Measurements from ENCODE around the gene TRIM16. TPM values are rescaled to one million over a fixed set of nuclear protein-coding genes. Genes with fewer than 3 reads are reported as not detected.
"Not testable (repeated sequence)": the region's sequence is repeated elsewhere in the genome, so short reads cannot be mapped to it uniquely, and the experiment has no call there.

The TRIM16 gene
- 46.4 and 53.6 TPM in 2 replicates for total RNA-seq (ENCODE audit: low replicate concordance)
- long read RNA-seq, partial matches to known transcripts, result 230 of 263 reads
- long read RNA-seq, other reads (novel, unspliced or antisense), result 29 of 263 reads

- Mint-ChIP-seq H3K4me1 (ENCODE audit: unreplicated experiment) (peaks cover 15% of the 10 kb centered on the region), H3K4me3 (peak within 1 kb of the TSS; percentile 98), H3K27ac (peak within 1 kb of the TSS; percentile 91), H3K36me3 (peaks cover 15% of the 10 kb centered on the region)
- not testable (repeated sequence) for H3K27me3 Mint-ChIP-seq, H3K9me3 Mint-ChIP-seq
- peak; percentile 79 for DNase-seq (ENCODE audit: extremely low spot score, unreplicated experiment)
- peak; percentile 68 for TF ChIP-seq CTCF (conservative IDR thresholded peaks at IDR 0.05)
These were observed at the start of gene TRIM16 for GRCh38 chr17:15683824-15684478. TRIM16 (minus strand) TSS chr17:15684311; CDS start chr17:15651609, 32,702 bp downstream.

- not testable (repeated sequence) for DNase-seq (ENCODE audit: extremely low spot score, unreplicated experiment); H3K27ac Mint-ChIP-seq; H3K4me3 Mint-ChIP-seq; H3K27me3 Mint-ChIP-seq; H3K36me3 Mint-ChIP-seq; H3K9me3 Mint-ChIP-seq; H3K4me1 Mint-ChIP-seq (ENCODE audit: unreplicated experiment)
These were observed 49.2 kb upstream of the TRIM16 start for GRCh38 chr17:15733174-15733789.

GRCh38 chr17:15731900-15732299 lies 47.8 kb upstream of the TRIM16 start, which contains the start of gene TBC1D26:
TBC1D26 (plus strand) TSS chr17:15732283; CDS start chr17:15735349, 3,066 bp downstream.
- DNase-seq (ENCODE audit: extremely low spot score, unreplicated experiment); H3K4me1 Mint-ChIP-seq (ENCODE audit: unreplicated experiment); H3K4me3 Mint-ChIP-seq; H3K36me3 Mint-ChIP-seq; H3K9me3 Mint-ChIP-seq; H3K27ac Mint-ChIP-seq; H3K27me3 Mint-ChIP-seq: not testable (repeated sequence)

GRCh38 chr17:15730535-15730934 lies 46.4 kb upstream of the TRIM16 start:
- not testable (repeated sequence) for DNase-seq (ENCODE audit: extremely low spot score, unreplicated experiment); H3K4me3 Mint-ChIP-seq; H3K9me3 Mint-ChIP-seq; H3K36me3 Mint-ChIP-seq; H3K27me3 Mint-ChIP-seq; H3K27ac Mint-ChIP-seq; H3K4me1 Mint-ChIP-seq (ENCODE audit: unreplicated experiment)

- H3K4me3 Mint-ChIP-seq; DNase-seq (ENCODE audit: extremely low spot score, unreplicated experiment); H3K27ac Mint-ChIP-seq; H3K9me3 Mint-ChIP-seq; H3K4me1 Mint-ChIP-seq (ENCODE audit: unreplicated experiment); H3K27me3 Mint-ChIP-seq: not testable (repeated sequence)
- H3K36me3 Mint-ChIP-seq, result peaks cover 34% of the 10 kb centered on the region
These were observed 32.8 kb upstream of the TRIM16 start for GRCh38 chr17:15716601-15717563.

GRCh38 chr17:15708879-15709278 lies 24.8 kb upstream of the TRIM16 start:
- H3K9me3 Mint-ChIP-seq, result peaks cover 10% of the 10 kb centered on the region
- not testable (repeated sequence) for H3K4me3 Mint-ChIP-seq

GRCh38 chr17:15704813-15705212 lies 20.7 kb upstream of the TRIM16 start:
- DNase-seq (ENCODE audit: extremely low spot score, unreplicated experiment); H3K4me1 Mint-ChIP-seq (ENCODE audit: unreplicated experiment); H3K27me3 Mint-ChIP-seq; H3K27ac Mint-ChIP-seq; H3K4me3 Mint-ChIP-seq: not testable (repeated sequence)
- peaks cover 53% of the 10 kb centered on the region for H3K36me3 Mint-ChIP-seq
- peaks cover 14% of the 10 kb centered on the region for H3K9me3 Mint-ChIP-seq

More at GRCh38 chr17:15708879-15709278, 24.8 kb upstream of the TRIM16 start:
- H3K4me1 Mint-ChIP-seq (ENCODE audit: unreplicated experiment); H3K27ac Mint-ChIP-seq; H3K27me3 Mint-ChIP-seq; DNase-seq (ENCODE audit: extremely low spot score, unreplicated experiment): not testable (repeated sequence)
- peaks cover 55% of the 10 kb centered on the region for H3K36me3 Mint-ChIP-seq

- Mint-ChIP-seq H3K9me3 (peaks cover 10% of the 10 kb centered on the region), H3K36me3 (peaks cover 47% of the 10 kb centered on the region)
- not testable (repeated sequence) for H3K27ac Mint-ChIP-seq; H3K27me3 Mint-ChIP-seq; H3K4me3 Mint-ChIP-seq; DNase-seq (ENCODE audit: extremely low spot score, unreplicated experiment); H3K4me1 Mint-ChIP-seq (ENCODE audit: unreplicated experiment)
These were observed 20.1 kb upstream of the TRIM16 start for GRCh38 chr17:15704239-15704638.

- peak overlapping the region; percentile 85 for H3K27ac Mint-ChIP-seq
- not testable (repeated sequence) for H3K27me3 Mint-ChIP-seq; H3K4me1 Mint-ChIP-seq (ENCODE audit: unreplicated experiment); H3K9me3 Mint-ChIP-seq; DNase-seq (ENCODE audit: extremely low spot score, unreplicated experiment)
- H3K36me3 Mint-ChIP-seq, result peaks cover 12% of the 10 kb centered on the region
- H3K4me3 Mint-ChIP-seq, result peak overlapping the region; percentile 95
These were observed 15.8 kb upstream of the TRIM16 start for GRCh38 chr17:15699937-15700336.

- Mint-ChIP-seq H3K4me3 (peak within 1 kb of the TSS; percentile 95), H3K36me3 (peaks cover 11% of the 10 kb centered on the region), H3K27ac (peak within 1 kb of the TSS; percentile 85)
- H3K27me3 Mint-ChIP-seq; H3K4me1 Mint-ChIP-seq (ENCODE audit: unreplicated experiment); H3K9me3 Mint-ChIP-seq: not testable (repeated sequence)
- DNase-seq (ENCODE audit: extremely low spot score, unreplicated experiment), result peak; percentile 100
These were observed 15.4 kb upstream of the TRIM16 start, which contains the start of gene ZNF286A for GRCh38 chr17:15699413-15699924. ZNF286A (plus strand) TSS chr17:15699752; CDS start chr17:15700330, 578 bp downstream.

- H3K9me3 Mint-ChIP-seq; H3K4me1 Mint-ChIP-seq (ENCODE audit: unreplicated experiment); H3K27me3 Mint-ChIP-seq; DNase-seq (ENCODE audit: extremely low spot score, unreplicated experiment): not testable (repeated sequence)
- H3K4me3 Mint-ChIP-seq, result peak overlapping the region; percentile 95
- H3K36me3 Mint-ChIP-seq, result peaks cover 11% of the 10 kb centered on the region
- peak overlapping the region; percentile 85 for H3K27ac Mint-ChIP-seq
These were observed 14.9 kb upstream of the TRIM16 start for GRCh38 chr17:15698967-15699366.

- H3K36me3 Mint-ChIP-seq; DNase-seq (ENCODE audit: extremely low spot score, unreplicated experiment): not testable (repeated sequence)
These were observed 3.4 kb upstream of the TRIM16 start for GRCh38 chr17:15687494-15687893.

More at GRCh38 chr17:15687494-15687893, 3.4 kb upstream of the TRIM16 start:
- not testable (repeated sequence) for H3K9me3 Mint-ChIP-seq, H3K27me3 Mint-ChIP-seq, H3K4me3 Mint-ChIP-seq, H3K27ac Mint-ChIP-seq
- peaks cover 15% of the 10 kb centered on the region for H3K4me1 Mint-ChIP-seq (ENCODE audit: unreplicated experiment)

All from type B pancreatic cell (in vitro differentiated cells).